HCT116 (cell line): Measurements from ENCODE around the gene TACC2. TPM values are rescaled to one million over a fixed set of nuclear protein-coding genes. Genes with fewer than 3 reads are reported as not detected.

Experiments
- ATAC-seq: fragments of 200-7000 bp; cut with Tn5 transposase; 2 replicates; pipeline ENCODE4 v1.9.1; 2020; ENCODE audit warnings: mild to moderate bottlenecking, moderate library complexity
- BruUV-seq: library from RNA; stranded (reverse); fragments of 400-500 nt; replicated peaks from 2 replicates; lab custom pipeline; 2021; lab: Mats Ljungman, UMichigan
- CTCF ChIA-PET: fragments of 300-600 bp; sonication (Branson Sonifier 250); formaldehyde crosslinking; loops from one replicate; lab custom pipeline; 2021; ENCODE audit warnings: antibody characterized with exemption; lab: Charles Lee
- POLR2A ChIA-PET: fragments of 300-600, 350-600 bp; sonication (Branson Sonifier 250); formaldehyde crosslinking; loops from one replicate; lab custom pipeline; 2021; ENCODE audit warnings: antibody characterized with exemption; lab: Charles Lee
- RAD21 ChIA-PET, 2 experiments: fragments of 300-600 bp; sonication (Branson Sonifier 250); formaldehyde crosslinking; loops; one replicate each; lab custom pipeline; 2023; ENCODE audit warnings: low total read pairs in 2 of 2; ENCODE audit not compliant: uncharacterized antibody in 2 of 2, unreplicated experiment in 2 of 2, low non-redundant PET in 1 of 2; lab: Charles Lee
- DNase-seq: peaks from one replicate; pipeline ENCODE4 v3.0.0-alpha.2; 2010; ENCODE audit warnings: low read depth, low spot score
- H2AFZ ChIP-seq: fragments of 200-600 bp; shearing (Covaris generic), sonication (generic); 2 replicates; pipeline ENCODE4 v1.6.1; 2017; ENCODE audit warnings: low read depth, mixed run types, mixed read lengths, antibody characterized with exemption, low read length; ENCODE audit not compliant: poor library complexity, severe bottlenecking
- H3K27ac ChIP-seq: 2 replicates; pipeline ENCODE4 v1.5.1; 2012; ENCODE audit warnings: low read depth, low read length
- H3K27me3 ChIP-seq: fragments of 200-600 bp; sonication (generic); 2 replicates; pipeline ENCODE4 v1.6.1; 2016; ENCODE audit warnings: mixed run types, low read length, mixed read lengths; ENCODE audit not compliant: insufficient read depth
- H3K36me3 ChIP-seq, 2 experiments: fragments of 200-500 bp in 1 of 2; fragments of 200-600 bp in 1 of 2; sonication (Bioruptor generic) in 1 of 2; sonication (generic) in 1 of 2; 2 replicates each; pipeline versions ENCODE4 v1.5.1 to v1.6.1; 2014 to 2016; ENCODE audit warnings: low read length in 2 of 2, inconsistent platforms in 1 of 2, mixed read lengths in 1 of 2, mixed run types in 1 of 2; ENCODE audit not compliant: insufficient read depth in 2 of 2, control insufficient read depth in 1 of 2
- H3K4me1 ChIP-seq, 2 experiments: fragments of 200-600 bp in 1 of 2; sonication (generic) in 1 of 2; 2 replicates each; pipeline versions ENCODE4 v1.5.1 to v1.6.1; 2012 to 2017; ENCODE audit warnings: low read length in 2 of 2, inconsistent platforms in 1 of 2, mild to moderate bottlenecking in 1 of 2, mixed read lengths in 1 of 2, mixed run types in 1 of 2, moderate library complexity in 1 of 2; ENCODE audit not compliant: insufficient read depth in 2 of 2, control insufficient read depth in 1 of 2
- H3K4me2 ChIP-seq: fragments of 200-600 bp; sonication (generic); 2 replicates; pipeline ENCODE4 v1.6.1; 2017; ENCODE audit warnings: mixed run types, low read length, mixed read lengths
- H3K4me3 ChIP-seq, 2 experiments: fragments of 200-600 bp in 1 of 2; sonication (generic) in 1 of 2; replicated peaks in 1 of 2; 2 replicates each; pipeline ENCODE4 v1.5.1; 2011 to 2016; ENCODE audit warnings: low read length in 2 of 2, control low read depth in 1 of 2, low read depth in 1 of 2, mild to moderate bottlenecking in 1 of 2, mixed read lengths in 1 of 2, mixed run types in 1 of 2
- H3K79me2 ChIP-seq: fragments of 200-600 bp; sonication (generic); 2 replicates; pipeline ENCODE4 v1.6.1; 2017; ENCODE audit warnings: mild to moderate bottlenecking, mixed run types, low read length, moderate library complexity, mixed read lengths; ENCODE audit not compliant: insufficient read depth
- H3K9ac ChIP-seq: fragments of 200-600 bp; sonication (generic); 2 replicates; pipeline ENCODE4 v1.6.1; 2016; ENCODE audit warnings: low read length, mixed read lengths
- H3K9me2 ChIP-seq: fragments of 200-600 bp; sonication (generic), shearing (Covaris generic); 2 replicates; pipeline ENCODE4 v1.6.1; 2017; ENCODE audit warnings: mixed run types, mild to moderate bottlenecking, moderate library complexity; ENCODE audit not compliant: insufficient read depth
- H3K9me3 ChIP-seq, 2 experiments: fragments of 200-500 bp in 1 of 2; fragments of 200-600 bp in 1 of 2; sonication (Bioruptor generic) in 1 of 2; sonication (generic) in 1 of 2; 2 replicates each; pipeline ENCODE4 v1.6.1; 2014 to 2017; ENCODE audit warnings: low read length in 2 of 2, mixed read lengths in 2 of 2, inconsistent platforms in 1 of 2, low read depth in 1 of 2, mild to moderate bottlenecking in 1 of 2, mixed run types in 1 of 2, moderate library complexity in 1 of 2; ENCODE audit not compliant: control insufficient read depth in 1 of 2, insufficient read depth in 1 of 2
- H4K20me1 ChIP-seq: fragments of 200-600 bp; sonication (generic), shearing (Covaris generic); 2 replicates; pipeline ENCODE4 v1.6.1; 2017; ENCODE audit warnings: mixed run types, mild to moderate bottlenecking, moderate library complexity; ENCODE audit not compliant: insufficient read depth
- ATF3 ChIP-seq: IDR thresholded peaks from 2 replicates; pipeline ENCODE4 v1.6.1; 2012
- CBX3 ChIP-seq: IDR thresholded peaks from 2 replicates; pipeline ENCODE4 v1.6.1; 2012; ENCODE audit warnings: low read depth
- CEBPB ChIP-seq: IDR thresholded peaks from 2 replicates; pipeline ENCODE4 v1.6.1; 2012; ENCODE audit warnings: low read depth
- CTCF ChIP-seq, 3 experiments: fragments of 200-600 bp in 1 of 3; sonication (generic) in 1 of 3; IDR thresholded peaks in 2 of 3; conservative IDR thresholded peaks in 1 of 3; 2 replicates each; pipeline ENCODE4 v1.5.1; 2012 to 2017; ENCODE audit warnings: low read depth in 2 of 3, low read length in 2 of 3, antibody characterized with exemption in 1 of 3, borderline replicate concordance in 1 of 3, control low read depth in 1 of 3, mild to moderate bottlenecking in 1 of 3, mixed read lengths in 1 of 3, mixed run types in 1 of 3, moderate library complexity in 1 of 3; ENCODE audit not compliant: insufficient read depth in 1 of 3
- EGR1 ChIP-seq: IDR thresholded peaks from 2 replicates; pipeline ENCODE4 v1.6.1; 2012; ENCODE audit warnings: low read depth
- ELF1 ChIP-seq: IDR thresholded peaks from 2 replicates; pipeline ENCODE4 v1.6.1; 2012; ENCODE audit warnings: low read depth, borderline replicate concordance
- EZH2 ChIP-seq: fragments of 200-600 bp; sonication (generic); IDR thresholded peaks from 2 replicates; pipeline ENCODE4 v1.6.1; 2017; ENCODE audit warnings: antibody characterized with exemption, mixed run types
- FOSL1 ChIP-seq: IDR thresholded peaks from 2 replicates; pipeline ENCODE4 v1.6.1; 2012; ENCODE audit warnings: low read depth
- JUND ChIP-seq: IDR thresholded peaks from 2 replicates; pipeline ENCODE4 v1.6.1; 2012
- MAX ChIP-seq: IDR thresholded peaks from 2 replicates; pipeline ENCODE4 v1.6.1; 2012
- POLR2A ChIP-seq: IDR thresholded peaks from 2 replicates; pipeline ENCODE4 v1.7.0; 2011; ENCODE audit warnings: borderline replicate concordance; ENCODE audit not compliant: insufficient read depth, insufficient read length; ENCODE audit errors: extremely low read depth
- POLR2AphosphoS5 ChIP-seq: IDR thresholded peaks from 2 replicates; pipeline ENCODE4 v1.6.1; 2011; ENCODE audit warnings: mild to moderate bottlenecking, low read depth, low read length, moderate library complexity
- RAD21 ChIP-seq: IDR thresholded peaks from 2 replicates; pipeline ENCODE4 v1.6.1; 2012; ENCODE audit warnings: low read depth, mild to moderate bottlenecking
- REST ChIP-seq: IDR thresholded peaks from 2 replicates; pipeline ENCODE4 v1.6.1; 2012; ENCODE audit warnings: low read depth
- SP1 ChIP-seq: IDR thresholded peaks from 2 replicates; pipeline ENCODE4 v1.6.1; 2012; ENCODE audit warnings: low read depth
- SRF ChIP-seq: IDR thresholded peaks from 2 replicates; pipeline ENCODE4 v1.6.1; 2012; ENCODE audit warnings: low read depth
- TCF7L2 ChIP-seq: IDR thresholded peaks from 2 replicates; pipeline ENCODE4 v1.7.0; 2011; ENCODE audit warnings: borderline replicate concordance, inconsistent platforms; ENCODE audit not compliant: insufficient read depth, insufficient read length; ENCODE audit errors: extremely low read depth
- YY1 ChIP-seq: IDR thresholded peaks from 2 replicates; pipeline ENCODE4 v1.6.1; 2011; ENCODE audit warnings: low read length, low read depth, moderate library complexity, mild to moderate bottlenecking; ENCODE audit not compliant: insufficient replicate concordance; ENCODE audit errors: extremely low read depth
- ZFX ChIP-seq: fragments of 450-650 bp; IDR thresholded peaks from 2 replicates; pipeline ENCODE4 v1.6.1; 2017
- ZNF274 ChIP-seq: fragments of 200-500 bp; sonication (Bioruptor generic); IDR thresholded peaks from 2 replicates; pipeline ENCODE4 v1.6.1; 2014; ENCODE audit warnings: mild to moderate bottlenecking, low read depth, low read length, inconsistent platforms
- intact Hi-C: fragments of 100-400 bp; cut with micrococcal nuclease; formaldehyde crosslinking; loops from 2 replicates; pipeline ENCODE4 v1.10.0; 2022
- total RNA-seq: library from RNA; stranded (reverse); gene quantifications from one replicate; pipeline ENCODE4 v1.2.1, GENCODE V29; 2021; ENCODE audit not compliant: unreplicated experiment

Gene TACC2
- total RNA-seq, 1 experiment from 2014 or later: 38.6 TPM

GRCh38 chr10:122013311-122013780 lies 24.4 kb downstream of the TACC2 start (continued):
- no peak for TF ChIP-seq EGR1
- TF ChIP-seq FOSL1: no peak
- no peak for TF ChIP-seq ZNF274
- no peak for TF ChIP-seq YY1
- TF ChIP-seq EZH2: no peak
- TF ChIP-seq ZFX: no peak
- TF ChIP-seq, all 23 proteins: peak for 0

- Histone ChIP-seq H3K4me3 (no peak overlapping the region), H4K20me1 (no peaks in the 10 kb centered on the region), H3K4me2 (no peak overlapping the region), H3K9ac (no peak overlapping the region), H3K79me2 (no peaks in the 10 kb centered on the region), H3K9me3 (no peaks in the 10 kb centered on the region)
- no peak for ATAC-seq
- DNase-seq: no peak
- POLR2A ChIA-PET: no interaction called here
- BruUV-seq: no TSS peak
- TF ChIP-seq FOSL1 (no peak), CEBPB (no peak), POLR2AphosphoS5 (no peak), POLR2A (no peak), CBX3 (no peak), ATF3 (no peak), YY1 (no peak), TCF7L2 (no peak), RAD21 (no peak), CTCF (IDR thresholded peaks at IDR 0.05 in 2 of 3, conservative IDR thresholded peaks at IDR 0.05 in 1 of 3; ENCODE audit: borderline replicate concordance in 1 of 3, insufficient read depth in 1 of 3, low read depth in 2 of 3, low read length in 2 of 3) (no peak), EGR1 (no peak), MAX (no peak), SP1 (no peak), JUND (no peak), REST (no peak), SRF (no peak), ZFX (no peak), ELF1 (no peak)
- TF ChIP-seq, all 23 proteins: peak for 0
- Histone ChIP-seq H3K27me3 (no peaks in the 10 kb centered on the region), H3K9me2 (no peaks in the 10 kb centered on the region), H3K27ac (no peak overlapping the region), H3K36me3 (no peaks in the 10 kb centered on the region), H2AFZ (no peak overlapping the region), H3K4me1 (no peaks in the 10 kb centered on the region)
- intact Hi-C loops: no loop called here
- RAD21 ChIA-PET: no interaction called here
- CTCF ChIA-PET: no interaction called here
Measured at GRCh38 chr10:122014652-122015248, 25.8 kb downstream of the TACC2 start.
